Astrocyte (in vitro differentiated cells and primary cell): ENCODE results near the gene COPE. TPM values are rescaled to one million over a fixed set of nuclear protein-coding genes. Genes with fewer than 3 reads are reported as not detected.
"Not testable (repeated sequence)": the region's sequence is repeated elsewhere in the genome, so short reads cannot be mapped to it uniquely, and the experiment has no call there.

ENCODE experiments used
- DNase-seq: peaks from one replicate; pipeline ENCODE4 v3.0.0-alpha.2; 2010; ENCODE audit warnings: low read depth
- FAIRE-seq: peaks from 2 replicates; lab custom pipeline; 2011; peaks lifted over from hg19 to GRCh38; lab: Jason Lieb, UNC
- H2AFZ ChIP-seq: 2 replicates; pipeline ENCODE4 v1.6.0; 2012; ENCODE audit warnings: low read depth, low read length, inconsistent platforms
- H3K27ac ChIP-seq: 2 replicates; pipeline ENCODE4 v1.5.1; 2011; ENCODE audit warnings: low read depth, low read length, inconsistent platforms
- H3K27me3 ChIP-seq: 2 replicates; pipeline ENCODE4 v1.6.0; 2011; ENCODE audit warnings: low read length, inconsistent platforms; ENCODE audit not compliant: insufficient read depth
- H3K36me3 ChIP-seq: 2 replicates; pipeline ENCODE4 v1.5.1; 2011; ENCODE audit warnings: low read length, inconsistent platforms; ENCODE audit not compliant: insufficient read depth
- H3K4me1 ChIP-seq: 2 replicates; pipeline ENCODE4 v1.5.1; 2011; ENCODE audit warnings: low read length, inconsistent platforms; ENCODE audit not compliant: insufficient read depth
- H3K4me2 ChIP-seq: 2 replicates; pipeline ENCODE4 v1.6.0; 2012; ENCODE audit warnings: low read length, inconsistent platforms
- H3K4me3 ChIP-seq: 2 replicates; pipeline ENCODE4 v1.5.1; 2011; ENCODE audit warnings: low read depth, mild to moderate bottlenecking, low read length, inconsistent platforms; ENCODE audit not compliant: insufficient read depth
- H3K79me2 ChIP-seq: 2 replicates; pipeline ENCODE4 v1.6.0; 2012; ENCODE audit warnings: mild to moderate bottlenecking, low read length, inconsistent platforms; ENCODE audit not compliant: insufficient read depth
- H3K9ac ChIP-seq: 2 replicates; pipeline ENCODE4 v1.6.0; 2012; ENCODE audit warnings: mild to moderate bottlenecking, low read length, inconsistent platforms
- H3K9me3 ChIP-seq: 2 replicates; pipeline ENCODE4 v1.5.1; 2012; ENCODE audit warnings: low read depth, mild to moderate bottlenecking, low read length, inconsistent platforms; ENCODE audit not compliant: insufficient read depth
- H4K20me1 ChIP-seq: 2 replicates; pipeline ENCODE4 v1.6.0; 2012; ENCODE audit warnings: low read length, inconsistent platforms; ENCODE audit not compliant: insufficient read depth
- H3K27ac Mint-ChIP-seq: one replicate; pipeline ENCODE4 v1.8.0; 2021; ENCODE audit warnings: mild to moderate bottlenecking, mixed read lengths; ENCODE audit not compliant: unreplicated experiment
- H3K27me3 Mint-ChIP-seq: one replicate; pipeline ENCODE4 v1.8.0; 2021; ENCODE audit warnings: low read depth, mixed read lengths; ENCODE audit not compliant: unreplicated experiment
- H3K36me3 Mint-ChIP-seq: one replicate; pipeline ENCODE4 v1.8.0; 2021; ENCODE audit warnings: low read depth, mixed read lengths; ENCODE audit not compliant: unreplicated experiment
- H3K4me1 Mint-ChIP-seq: one replicate; pipeline ENCODE4 v1.8.0; 2021; ENCODE audit warnings: low read depth, mixed read lengths; ENCODE audit not compliant: unreplicated experiment
- H3K4me3 Mint-ChIP-seq: one replicate; pipeline ENCODE4 v1.8.0; 2021; ENCODE audit warnings: mild to moderate bottlenecking, moderate library complexity, mixed read lengths; ENCODE audit not compliant: unreplicated experiment
- H3K9me3 Mint-ChIP-seq: one replicate; pipeline ENCODE4 v1.8.0; 2021; ENCODE audit warnings: mild to moderate bottlenecking, mixed read lengths; ENCODE audit not compliant: unreplicated experiment
- CTCF ChIP-seq: IDR thresholded peaks from 2 replicates; pipeline ENCODE4 v1.5.1; 2011; ENCODE audit warnings: low read depth, mild to moderate bottlenecking, inconsistent platforms, low read length, moderate library complexity; ENCODE audit not compliant: insufficient read depth
- EZH2 ChIP-seq: IDR thresholded peaks from 2 replicates; pipeline ENCODE4 v1.6.1; 2012; ENCODE audit warnings: mild to moderate bottlenecking, low read length, inconsistent platforms; ENCODE audit not compliant: insufficient read depth
- total RNA-seq: library from RNA; stranded (reverse); gene quantifications from 2 replicates; pipeline ENCODE4 v1.2.1, GENCODE V29; 2021

The COPE gene
- total RNA-seq, 1 donor from 2014 or later = 298 TPM

- Histone ChIP-seq H3K9ac (no peak overlapping the region), H3K36me3 (peaks cover 5% of the 10 kb centered on the region), H3K79me2 (peaks cover 4% of the 10 kb centered on the region), H2AFZ (no peak overlapping the region), H3K9me3 (no peaks in the 10 kb centered on the region), H3K4me2 (no peak overlapping the region), H3K27ac (no peak overlapping the region), H3K4me1 (no peaks in the 10 kb centered on the region), H4K20me1 (peaks cover 69% of the 10 kb centered on the region), H3K4me3 (no peak overlapping the region), H3K27me3 (no peaks in the 10 kb centered on the region)
- no peaks in the 10 kb centered on the region for H3K4me1 Mint-ChIP-seq
- H3K27me3 Mint-ChIP-seq = no peaks in the 10 kb centered on the region
- DNase-seq (no peak), FAIRE-seq (no peak)
- no peak overlapping the region for H3K27ac Mint-ChIP-seq
- H3K9me3 Mint-ChIP-seq = no peaks in the 10 kb centered on the region
- no peak overlapping the region for H3K4me3 Mint-ChIP-seq
- TF ChIP-seq EZH2 (no peak), CTCF (no peak)
- peaks cover 7% of the 10 kb centered on the region for H3K36me3 Mint-ChIP-seq
Measured at GRCh38 chr19:18904334-18905057, 14.7 kb downstream of the COPE start.

DNA sequence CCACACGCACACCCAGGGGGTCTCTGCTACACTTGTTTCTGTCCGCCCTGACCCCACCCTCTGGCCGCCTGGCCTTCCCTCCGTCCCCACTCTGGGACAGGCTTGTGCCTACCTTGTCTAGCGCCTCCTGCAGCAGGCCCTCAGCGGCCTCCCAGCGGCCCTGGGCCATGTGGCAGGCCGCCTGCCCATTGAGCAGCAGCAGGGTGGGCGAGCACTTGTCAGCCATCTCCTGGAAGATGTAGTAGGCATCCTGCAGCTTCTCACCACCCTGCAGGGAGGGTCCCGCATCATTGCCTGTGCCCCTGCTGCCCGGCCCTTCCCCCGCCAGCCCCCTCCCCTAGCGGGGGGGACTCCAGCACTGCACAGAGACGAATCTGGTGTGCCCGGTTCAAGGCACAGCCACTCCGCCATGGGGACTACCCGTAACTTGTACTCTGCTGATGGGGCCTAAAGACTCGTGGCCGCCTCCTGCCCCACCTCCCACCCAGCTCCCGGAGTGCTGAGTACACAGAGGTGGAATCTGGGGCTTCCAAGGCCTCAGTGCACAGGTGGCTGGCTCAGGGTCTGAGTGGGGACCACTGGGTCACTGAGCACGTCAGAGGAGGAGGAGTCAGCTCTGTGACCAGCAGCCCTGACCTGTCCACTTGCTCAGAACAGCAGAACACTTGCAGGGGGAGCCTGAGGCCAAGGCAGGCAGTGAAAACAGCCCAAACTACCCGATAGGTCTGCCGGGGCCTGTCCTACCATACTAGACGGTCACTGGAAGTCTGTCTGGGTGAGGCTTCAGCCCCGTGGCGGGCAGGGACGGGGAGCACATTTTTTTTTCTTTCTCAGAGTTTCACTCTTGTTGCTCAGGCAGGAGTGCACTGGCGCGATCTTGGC is 15.8 kb downstream of the COPE start:
- H3K27ac ChIP-seq = no peak overlapping the region
- TF ChIP-seq EZH2 (no peak), CTCF (no peak)
- DNase-seq (no peak), FAIRE-seq (no peak)
- H3K4me1 ChIP-seq = no peaks in the 10 kb centered on the region
- no peak overlapping the region for H3K4me2 ChIP-seq
- Mint-ChIP-seq H3K27ac (no peak overlapping the region), H3K9me3 (no peaks in the 10 kb centered on the region), H3K27me3 (no peaks in the 10 kb centered on the region), H3K4me3 (no peak overlapping the region), H3K36me3 (peaks cover 7% of the 10 kb centered on the region), H3K4me1 (no peaks in the 10 kb centered on the region)
- H3K9me3 ChIP-seq = no peaks in the 10 kb centered on the region
- no peaks in the 10 kb centered on the region for H3K27me3 ChIP-seq
- no peak overlapping the region for H3K4me3 ChIP-seq
- peaks cover 4% of the 10 kb centered on the region for H3K79me2 ChIP-seq
- peaks cover 5% of the 10 kb centered on the region for H3K36me3 ChIP-seq
- peaks cover 71% of the 10 kb centered on the region for H4K20me1 ChIP-seq
- H2AFZ ChIP-seq = no peak overlapping the region
- H3K9ac ChIP-seq = no peak overlapping the region

GRCh38 chr19:18902519-18902918 is 16.7 kb downstream of the COPE start:
- DNase-seq, FAIRE-seq, H3K4me1 ChIP-seq: not testable (repeated sequence)

More at GRCh38 chr19:18902519-18902918, 16.7 kb downstream of the COPE start:
- not testable (repeated sequence) for H3K36me3 Mint-ChIP-seq, H3K4me1 Mint-ChIP-seq, H3K36me3 ChIP-seq, H3K4me2 ChIP-seq, H3K9me3 Mint-ChIP-seq, H3K27ac ChIP-seq, H3K9ac ChIP-seq, H3K9me3 ChIP-seq, H3K27ac Mint-ChIP-seq, H3K4me3 ChIP-seq, H3K4me3 Mint-ChIP-seq, H2AFZ ChIP-seq, H3K27me3 Mint-ChIP-seq, H3K27me3 ChIP-seq, H3K79me2 ChIP-seq
- peaks cover 67% of the 10 kb centered on the region for H4K20me1 ChIP-seq
